Activated T-helper 2 cell treated with anti-CD3 and anti-CD28 coated beads, Interferon-gamma antibody, Interleukin-2, Interleukin-4, amounts not matched to agents 10 μg/mL and 5 μg/mL and 100 μg/mL, durations not matched to agents 14 hours and 24 hours and 36 hours (primary cell): Measurements from ENCODE around the gene GSTP1. TPM values are rescaled to one million over a fixed set of nuclear protein-coding genes. Genes with fewer than 3 reads are reported as not detected.

ENCODE experiments used
- DNase-seq: peaks from one replicate; pipeline ENCODE4 v3.0.0; 2021; ENCODE audit warnings: low spot score
- H3K27ac Mint-ChIP-seq: one replicate; pipeline ENCODE4 v1.8.0; 2021; ENCODE audit warnings: mixed read lengths
- H3K27me3 Mint-ChIP-seq: one replicate; pipeline ENCODE4 v1.8.0; 2021; ENCODE audit warnings: low read depth, mixed read lengths
- H3K36me3 Mint-ChIP-seq: one replicate; pipeline ENCODE4 v1.8.0; 2021; ENCODE audit warnings: low read depth, mixed read lengths
- H3K4me1 Mint-ChIP-seq: one replicate; pipeline ENCODE4 v1.8.0; 2021; ENCODE audit warnings: low read depth, mixed read lengths
- H3K4me3 Mint-ChIP-seq: one replicate; pipeline ENCODE4 v1.8.0; 2021; ENCODE audit warnings: low read depth, mild to moderate bottlenecking, moderate library complexity, mixed read lengths
- H3K9me3 Mint-ChIP-seq: one replicate; pipeline ENCODE4 v1.8.0; 2021; ENCODE audit warnings: mixed read lengths
- intact Hi-C: fragments of 100-400 bp; cut with micrococcal nuclease; formaldehyde crosslinking; loops from one replicate; pipeline ENCODE4 v1.15.1; 2023
- total RNA-seq: library from RNA; stranded (reverse); gene quantifications from 2 replicates; pipeline ENCODE4 v1.2.3, GENCODE V29; 2022

The GSTP1 gene
- total RNA-seq, 1 donor from 2014 or later, result 344 TPM

DNA sequence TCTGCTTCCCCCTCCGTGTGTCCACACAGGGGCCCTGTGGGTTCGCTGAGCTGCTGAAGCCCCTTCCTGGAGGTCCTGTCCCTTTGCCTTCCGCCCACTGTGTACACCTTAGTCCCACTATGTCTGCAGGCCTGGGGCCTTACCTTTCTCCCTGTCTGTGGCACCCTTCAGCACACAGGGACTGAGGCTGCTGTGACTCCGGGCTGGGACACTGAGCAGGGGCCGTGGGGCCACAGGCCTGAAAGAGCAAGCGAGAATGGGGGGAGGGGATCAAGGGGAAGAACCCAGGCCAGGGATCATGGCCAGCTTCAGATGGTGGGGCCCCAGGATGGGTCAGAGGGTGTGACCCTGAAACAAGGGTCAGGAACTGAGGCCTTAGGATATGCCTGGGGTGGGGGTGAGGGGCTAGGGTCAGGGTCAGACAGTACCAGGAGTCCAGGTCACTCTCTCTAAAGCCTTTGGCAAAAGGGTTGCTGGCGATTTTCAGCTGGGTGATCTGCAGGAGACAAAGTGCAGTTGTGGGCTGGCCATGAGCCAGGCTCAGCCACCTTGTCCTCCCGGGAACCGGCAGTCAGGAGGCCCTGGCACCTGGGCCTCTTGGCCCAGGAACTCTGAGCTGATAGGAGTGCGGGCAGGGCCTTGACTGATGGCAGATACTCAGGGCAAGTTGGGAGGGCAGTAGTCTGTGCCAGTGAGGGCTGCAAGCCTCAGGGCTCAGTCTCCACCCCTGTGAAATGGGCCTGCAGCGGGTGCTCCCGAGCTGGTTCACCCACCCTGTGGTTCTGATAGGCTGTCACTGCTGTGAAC lies 48.8 kb downstream of the GSTP1 start:
- no peaks in the 10 kb centered on the region for H3K9me3 Mint-ChIP-seq
- DNase-seq, result no peak
- H3K27me3 Mint-ChIP-seq, result no peaks in the 10 kb centered on the region
- intact Hi-C loops, result loop anchor here (5.0 kb wide), 1 partner anchor 125 kb away; the partner anchor contains the start of genes CDK2AP2 and PITPNM1
- H3K4me1 Mint-ChIP-seq, result peaks cover 14% of the 10 kb centered on the region
- H3K36me3 Mint-ChIP-seq, result no peaks in the 10 kb centered on the region
- peak overlapping the region; percentile 62 for H3K4me3 Mint-ChIP-seq
- no peak overlapping the region for H3K27ac Mint-ChIP-seq

DNA sequence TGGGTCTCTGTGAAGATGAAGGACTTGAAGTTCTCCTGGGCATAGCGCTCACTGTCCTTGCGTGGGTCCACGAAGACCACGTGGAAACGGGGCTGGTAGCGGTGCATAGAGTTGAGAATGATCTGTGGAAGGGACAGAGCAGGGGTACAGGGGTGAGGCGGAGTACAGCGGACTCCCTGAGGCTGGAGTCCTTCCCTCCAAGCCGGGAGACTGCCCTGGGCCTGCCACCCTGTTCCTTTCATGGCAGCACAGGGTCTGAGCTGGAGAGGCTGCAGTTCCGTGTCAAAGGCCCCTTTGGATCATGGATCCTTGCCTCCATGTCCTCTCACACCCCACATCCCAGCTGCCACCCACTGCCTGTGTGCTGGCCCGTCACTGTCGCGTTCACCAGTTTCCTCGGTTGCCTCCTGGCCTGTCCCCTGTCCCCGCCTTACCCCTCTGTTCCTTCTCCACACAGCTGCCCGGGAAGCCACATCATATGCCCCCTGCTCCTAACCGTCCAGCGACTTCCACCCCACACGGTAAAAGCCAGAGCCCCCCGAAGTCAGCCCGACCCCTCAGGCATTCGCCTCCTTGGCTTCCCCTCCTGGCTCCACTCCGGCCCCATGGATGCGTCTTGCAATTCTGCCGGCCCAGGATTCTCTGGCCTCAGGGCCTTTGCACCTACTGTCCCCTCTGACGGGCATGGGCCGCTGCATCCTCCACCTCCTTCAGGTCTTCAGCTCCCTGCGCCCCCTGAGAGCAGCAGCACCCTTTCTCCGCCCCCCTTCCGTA lies 49.6 kb downstream of the GSTP1 start:
- Mint-ChIP-seq H3K4me3 (no peak overlapping the region), H3K4me1 (peaks cover 15% of the 10 kb centered on the region), H3K27ac (no peak overlapping the region), H3K9me3 (no peaks in the 10 kb centered on the region), H3K36me3 (no peaks in the 10 kb centered on the region), H3K27me3 (no peaks in the 10 kb centered on the region)
- DNase-seq, result no peak
- intact Hi-C loops, result loop anchor here (5.0 kb wide), 1 partner anchor 126 kb away; the partner anchor contains the start of genes CDK2AP2 and PITPNM1

DNA sequence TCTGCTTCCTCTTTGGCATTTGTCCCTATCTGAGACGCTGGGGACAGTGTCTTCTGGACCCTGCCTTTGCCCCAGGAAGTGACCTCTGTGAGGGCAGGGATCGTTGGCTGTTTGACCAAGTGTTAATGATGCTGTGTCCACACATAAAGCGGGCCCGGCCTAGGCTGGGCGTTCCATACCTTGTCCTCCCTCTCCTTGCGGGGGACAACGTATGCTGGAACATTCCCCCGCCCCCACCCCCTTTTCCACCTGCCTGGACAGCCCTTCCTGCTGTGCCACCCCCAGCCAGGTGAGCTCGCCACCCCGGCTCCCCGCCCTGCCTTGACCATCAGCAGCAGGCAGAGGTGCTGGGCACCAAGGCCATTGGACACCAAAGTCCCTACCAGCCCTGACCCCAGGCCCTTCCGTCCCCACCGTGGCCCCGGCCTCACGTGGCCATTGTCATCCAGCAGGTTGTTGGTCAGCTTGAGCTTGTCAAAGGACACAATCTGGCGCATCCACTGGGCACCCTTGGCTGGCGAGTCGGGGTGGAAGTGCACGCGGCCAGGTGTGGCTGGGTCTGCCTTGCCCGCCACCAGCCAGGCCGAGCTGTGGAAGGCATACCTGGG lies 50.2 kb downstream of the GSTP1 start:
- Mint-ChIP-seq H3K27me3 (no peaks in the 10 kb centered on the region), H3K27ac (no peak overlapping the region), H3K9me3 (no peaks in the 10 kb centered on the region), H3K4me1 (peaks cover 12% of the 10 kb centered on the region), H3K4me3 (no peak overlapping the region), H3K36me3 (no peaks in the 10 kb centered on the region)
- no peak for DNase-seq
- intact Hi-C loops, result loop anchor here (5.0 kb wide), 1 partner anchor 127 kb away; the partner anchor contains the start of genes CDK2AP2 and PITPNM1

DNA sequence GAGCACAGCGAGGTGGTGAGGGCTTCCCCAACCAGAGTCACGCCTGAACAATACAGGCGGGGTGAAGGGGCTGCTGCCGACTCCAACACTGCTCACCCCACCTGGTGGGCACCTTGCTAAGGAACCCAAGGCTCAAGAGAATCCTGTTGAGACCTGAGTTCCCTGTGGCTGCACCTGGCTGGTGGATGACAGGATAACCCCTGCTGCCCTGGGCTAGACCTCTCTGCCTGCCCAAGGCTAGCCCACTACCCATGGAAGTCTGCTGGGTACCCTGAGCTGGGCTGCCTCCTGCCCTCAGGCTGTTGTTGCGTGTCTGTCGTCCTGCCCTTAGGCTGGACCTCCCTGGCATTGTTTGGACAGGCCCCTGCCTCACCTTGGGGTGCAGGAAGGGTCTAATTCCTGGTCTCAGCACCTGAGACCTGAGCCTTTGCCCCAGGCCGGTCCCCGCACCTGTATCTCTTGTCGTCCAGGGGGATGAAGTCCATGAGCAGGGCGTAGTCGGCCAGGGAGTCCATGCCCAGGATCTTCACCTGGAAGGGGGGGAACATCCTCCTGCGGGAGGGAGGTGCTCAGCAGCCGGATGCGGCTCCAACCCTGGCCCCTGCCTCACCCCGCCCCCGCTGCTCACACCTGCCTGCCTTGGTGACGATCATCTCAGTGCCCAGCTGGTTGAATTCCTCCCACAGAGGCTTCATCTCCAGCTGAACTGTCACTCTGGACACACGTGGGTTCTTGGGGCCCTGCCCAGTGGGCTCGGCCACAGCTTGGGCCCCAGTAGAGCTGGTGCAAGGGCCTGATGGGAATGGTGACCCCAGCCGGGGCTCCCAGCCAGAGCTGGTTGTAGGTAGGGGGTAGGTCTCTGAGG lies 51.0 kb downstream of the GSTP1 start:
- DNase-seq, result no peak
- Mint-ChIP-seq H3K4me3 (no peak overlapping the region), H3K9me3 (no peaks in the 10 kb centered on the region), H3K27me3 (no peaks in the 10 kb centered on the region), H3K4me1 (peaks cover 12% of the 10 kb centered on the region), H3K27ac (no peak overlapping the region), H3K36me3 (no peaks in the 10 kb centered on the region)
- intact Hi-C loops, result loop anchor here (5.0 kb wide), 1 partner anchor 127 kb away; the partner anchor contains the start of genes CDK2AP2 and PITPNM1

DNA sequence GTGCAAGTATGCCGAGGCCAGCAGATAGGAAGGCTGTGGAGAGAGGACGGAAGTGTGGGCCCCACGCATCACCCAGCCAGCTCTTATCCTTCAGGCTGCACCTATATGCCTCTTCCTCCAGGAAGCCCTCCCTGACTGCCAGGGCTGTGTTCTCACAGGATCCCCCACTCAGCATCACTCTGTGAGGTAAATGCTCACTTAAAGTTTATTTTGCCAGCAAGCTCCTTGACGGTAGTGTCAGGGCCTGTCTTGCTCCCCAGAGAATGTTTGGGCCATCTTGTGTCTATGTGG lies 51.6 kb downstream of the GSTP1 start:
- no peak for DNase-seq
- H3K27me3 Mint-ChIP-seq, result no peaks in the 10 kb centered on the region
- H3K9me3 Mint-ChIP-seq, result no peaks in the 10 kb centered on the region
- peaks cover 12% of the 10 kb centered on the region for H3K4me1 Mint-ChIP-seq
- H3K36me3 Mint-ChIP-seq, result no peaks in the 10 kb centered on the region
- no peak overlapping the region for H3K27ac Mint-ChIP-seq
- intact Hi-C loops, result no loop called here
- no peak overlapping the region for H3K4me3 Mint-ChIP-seq

Other genes starting within 250 kb of the GSTP1 start
- 41.1 and 50.1 TPM in 2 replicates for gene POLD4, start 230.3 kb upstream of the GSTP1 start, total RNA-seq
- 2.9 and 3.0 TPM in 2 replicates for gene CLCF1, start 210.2 kb upstream of the GSTP1 start, total RNA-seq
- 32.1 and 34.1 TPM in 2 replicates for gene RAD9A, start 191.8 kb upstream of the GSTP1 start, total RNA-seq
- gene PPP1CA, start 182.0 kb upstream of the GSTP1 start, total RNA-seq, result 250 and 262 TPM in 2 replicates
- 112 and 118 TPM in 2 replicates for gene TBC1D10C, start 179.7 kb upstream of the GSTP1 start, total RNA-seq
- 0.51 and 0.68 TPM in 2 replicates for gene CARNS1, start 168.1 kb upstream of the GSTP1 start, total RNA-seq
- gene RPS6KB2, start 155.3 kb upstream of the GSTP1 start, total RNA-seq, result 67.6 and 70.2 TPM in 2 replicates
- gene PTPRCAP, start 146.1 kb upstream of the GSTP1 start, total RNA-seq, result 89.8 and 94.4 TPM in 2 replicates
- 177 and 186 TPM in 2 replicates for gene CORO1B, start 140.3 kb upstream of the GSTP1 start, total RNA-seq
- not detected in 2 replicates for gene GPR152, start 131.1 kb upstream of the GSTP1 start, total RNA-seq
- gene CABP4, start 128.5 kb upstream of the GSTP1 start, total RNA-seq, result 0.73 and 1.0 TPM in 2 replicates
- gene TMEM134, start 114.6 kb upstream of the GSTP1 start, total RNA-seq, result 58.5 and 62.0 TPM in 2 replicates
- gene AIP, start 100.8 kb upstream of the GSTP1 start, total RNA-seq, result 190 and 191 TPM in 2 replicates
- gene PITPNM1, start 78.4 kb upstream of the GSTP1 start, total RNA-seq, result 118 and 120 TPM in 2 replicates
- gene CDK2AP2, start 75.7 kb upstream of the GSTP1 start, total RNA-seq, result 117 and 119 TPM in 2 replicates
- not detected in 2 replicates for gene CABP2, start 60.4 kb upstream of the GSTP1 start, total RNA-seq
- gene NDUFV1, start 23.1 kb downstream of the GSTP1 start, total RNA-seq, result 237 and 242 TPM in 2 replicates
- gene NUDT8, start 46.1 kb downstream of the GSTP1 start, total RNA-seq, result 22.2 and 27.9 TPM in 2 replicates
- not detected in 2 replicates for gene TBX10, start 56.0 kb downstream of the GSTP1 start, total RNA-seq
- gene ACY3, start 66.9 kb downstream of the GSTP1 start, total RNA-seq, result 0.14 TPM in 2 replicates
- not detected in 2 replicates for gene ALDH3B2, start 90.8 kb downstream of the GSTP1 start, total RNA-seq